ENCODE measurements around the gene ADGRG2.

The ADGRG2 gene

DNA sequence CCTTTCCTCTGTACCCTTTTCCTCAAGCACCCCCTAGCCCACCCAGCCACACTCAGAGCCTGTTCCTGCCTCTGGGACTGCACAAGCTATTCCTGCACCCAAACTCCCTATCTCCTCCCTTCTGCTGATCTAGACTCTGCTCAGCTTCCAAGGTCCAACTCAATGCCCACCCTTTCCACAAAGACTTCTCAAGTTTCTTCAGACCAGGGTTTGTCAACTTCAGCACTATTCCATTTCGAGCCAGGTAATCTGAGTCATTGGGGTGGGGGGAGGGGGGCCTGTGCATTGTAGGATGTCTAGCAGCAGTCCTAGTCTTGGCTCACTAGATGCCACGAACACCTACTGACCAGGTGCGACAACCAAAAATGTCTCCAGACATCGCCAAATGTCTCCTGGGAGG is 175.7 kb downstream of the ADGRG2 start:
- Histone ChIP-seq H2AK5ac (ENCODE audit: low read length, severe bottlenecking) (no peak overlapping the region), H3K9ac (ENCODE audit: low read length) (no peak overlapping the region), H2BK15ac (ENCODE audit: low read depth, poor library complexity, severe bottlenecking) (no peak overlapping the region), H3K79me1 (replicated peaks; ENCODE audit: low read length, poor library complexity, severe bottlenecking) (no peaks in the 10 kb centered on the region), H3K23ac (ENCODE audit: low read length in 2 of 2) (no peak overlapping the region), H3K27ac (ENCODE audit: low read length, poor library complexity, severe bottlenecking) (no peak overlapping the region), H4K8ac (ENCODE audit: low read length) (no peak overlapping the region), H3K4me1 (ENCODE audit: control insufficient read depth, insufficient read depth, low read depth, low read length) (peaks cover 3% of the 10 kb centered on the region), H3K4me3 (ENCODE audit: insufficient read depth in 1 of 2, low read depth in 1 of 2, low read length in 2 of 2) (no peak overlapping the region), H3K9me3 (ENCODE audit: control insufficient read depth, low read length) (no peaks in the 10 kb centered on the region), H2AFZ (ENCODE audit: low read depth, low read length) (no peak overlapping the region), H3K14ac (ENCODE audit: low read length in 2 of 2) (no peak overlapping the region), H2BK120ac (ENCODE audit: low read depth, low read length) (no peak overlapping the region), H4K91ac (ENCODE audit: low read length) (no peak overlapping the region), H2BK12ac (ENCODE audit: low read length in 2 of 2) (no peak overlapping the region), H3K4me2 (ENCODE audit: low read length, poor library complexity, severe bottlenecking) (no peak overlapping the region), H3K27me3 (ENCODE audit: control insufficient read depth in 1 of 2, insufficient read depth in 1 of 2, low read length in 2 of 2) (peaks cover 0 to 7% of the 10 kb centered on the region in 2 experiments), H3K36me3 (ENCODE audit: control insufficient read depth in 1 of 2, insufficient read depth in 2 of 2, low read depth in 1 of 2, low read length in 2 of 2) (peaks cover 11 to 15% of the 10 kb centered on the region in 2 experiments), H3K4ac (ENCODE audit: low read depth in 1 of 2, low read length in 2 of 2) (no peak overlapping the region), H2BK5ac (ENCODE audit: low read depth, low read length, poor library complexity, severe bottlenecking) (no peak overlapping the region), H3K18ac (ENCODE audit: low read depth in 1 of 2, low read length in 2 of 2) (no peak overlapping the region)
- no peak for DNase-seq
- 97% methylated on average over 4 of the region's 4 CpGs for WGBS

DNA sequence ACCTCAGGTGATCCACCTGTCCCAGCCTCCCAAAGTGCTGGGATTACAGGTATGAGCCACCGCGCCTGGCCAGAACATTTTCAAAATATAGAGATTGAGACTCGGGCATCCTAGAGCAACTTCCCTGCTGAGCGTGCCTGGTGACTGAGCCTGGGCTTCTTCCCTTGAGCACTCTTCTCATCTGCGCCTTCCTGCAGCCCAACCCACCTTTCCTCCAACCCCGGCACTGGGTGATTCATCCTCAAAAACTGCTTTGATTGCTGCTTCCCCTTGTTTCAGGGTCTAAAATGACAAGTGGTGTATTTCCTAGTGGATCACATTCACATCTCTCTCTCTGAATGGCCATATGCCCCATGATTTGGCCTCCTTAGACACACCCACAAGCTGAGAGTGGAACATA is 176.1 kb downstream of the ADGRG2 start:
- H3K23ac ChIP-seq (ENCODE audit: low read length in 2 of 2) = no peak overlapping the region
- no peak overlapping the region for H3K4me2 ChIP-seq (ENCODE audit: low read length, poor library complexity, severe bottlenecking)
- H3K4me1 ChIP-seq (ENCODE audit: control insufficient read depth, insufficient read depth, low read depth, low read length) = peaks cover 4% of the 10 kb centered on the region
- no peak overlapping the region for H2BK12ac ChIP-seq (ENCODE audit: low read length in 2 of 2)
- H3K9ac ChIP-seq (ENCODE audit: low read length) = no peak overlapping the region
- 94% methylated on average over 4 of the region's 6 CpGs for WGBS
- H4K8ac ChIP-seq (ENCODE audit: low read length) = no peak overlapping the region
- no peak overlapping the region for H2AFZ ChIP-seq (ENCODE audit: low read depth, low read length)
- no peaks in the 10 kb centered on the region for H3K79me1 ChIP-seq (replicated peaks; ENCODE audit: low read length, poor library complexity, severe bottlenecking)
- H3K36me3 ChIP-seq (ENCODE audit: control insufficient read depth in 1 of 2, insufficient read depth in 2 of 2, low read depth in 1 of 2, low read length in 2 of 2) = peaks cover 11 to 13% of the 10 kb centered on the region in 2 experiments
- no peak overlapping the region for H3K27ac ChIP-seq (ENCODE audit: low read length, poor library complexity, severe bottlenecking)
- H3K4me3 ChIP-seq (ENCODE audit: insufficient read depth in 1 of 2, low read depth in 1 of 2, low read length in 2 of 2) = no peak overlapping the region
- H3K27me3 ChIP-seq (ENCODE audit: control insufficient read depth in 1 of 2, insufficient read depth in 1 of 2, low read length in 2 of 2) = peaks cover 0 to 6% of the 10 kb centered on the region in 2 experiments
- no peak for DNase-seq
- H2AK5ac ChIP-seq (ENCODE audit: low read length, severe bottlenecking) = no peak overlapping the region
- no peak overlapping the region for H2BK15ac ChIP-seq (ENCODE audit: low read depth, poor library complexity, severe bottlenecking)
- H2BK5ac ChIP-seq (ENCODE audit: low read depth, low read length, poor library complexity, severe bottlenecking) = no peak overlapping the region
- H2BK120ac ChIP-seq (ENCODE audit: low read depth, low read length) = no peak overlapping the region
- H3K14ac ChIP-seq (ENCODE audit: low read length in 2 of 2) = no peak overlapping the region
- no peak overlapping the region for H3K4ac ChIP-seq (ENCODE audit: low read depth in 1 of 2, low read length in 2 of 2)
- no peak overlapping the region for H3K18ac ChIP-seq (ENCODE audit: low read depth in 1 of 2, low read length in 2 of 2)
- H4K91ac ChIP-seq (ENCODE audit: low read length) = no peak overlapping the region
- no peaks in the 10 kb centered on the region for H3K9me3 ChIP-seq (ENCODE audit: control insufficient read depth, low read length)

- no peak overlapping the region for H2BK15ac ChIP-seq (ENCODE audit: low read depth, poor library complexity, severe bottlenecking)
- no peak overlapping the region for H2BK12ac ChIP-seq (ENCODE audit: low read length in 2 of 2)
- no peak overlapping the region for H3K9ac ChIP-seq (ENCODE audit: low read length)
- no peaks in the 10 kb centered on the region for H3K9me3 ChIP-seq (ENCODE audit: control insufficient read depth, low read length)
- H2BK5ac ChIP-seq (ENCODE audit: low read depth, low read length, poor library complexity, severe bottlenecking) = no peak overlapping the region
- peaks cover 8 to 11% of the 10 kb centered on the region in 2 experiments for H3K36me3 ChIP-seq (ENCODE audit: control insufficient read depth in 1 of 2, insufficient read depth in 2 of 2, low read depth in 1 of 2, low read length in 2 of 2)
- no peak overlapping the region for H3K27ac ChIP-seq (ENCODE audit: low read length, poor library complexity, severe bottlenecking)
- H3K23ac ChIP-seq (ENCODE audit: low read length in 2 of 2) = no peak overlapping the region
- H3K18ac ChIP-seq (ENCODE audit: low read depth in 1 of 2, low read length in 2 of 2) = no peak overlapping the region
- H3K27me3 ChIP-seq (ENCODE audit: control insufficient read depth in 1 of 2, insufficient read depth in 1 of 2, low read length in 2 of 2) = peaks cover 0 to 3% of the 10 kb centered on the region in 2 experiments
- no peak overlapping the region for H3K4me2 ChIP-seq (ENCODE audit: low read length, poor library complexity, severe bottlenecking)
- H3K4me3 ChIP-seq (ENCODE audit: insufficient read depth in 1 of 2, low read depth in 1 of 2, low read length in 2 of 2) = no peak overlapping the region
- H2BK120ac ChIP-seq (ENCODE audit: low read depth, low read length) = no peak overlapping the region
- no peak for DNase-seq
- H4K8ac ChIP-seq (ENCODE audit: low read length) = no peak overlapping the region
- no peak overlapping the region for H3K14ac ChIP-seq (ENCODE audit: low read length in 2 of 2)
- H3K79me1 ChIP-seq (replicated peaks; ENCODE audit: low read length, poor library complexity, severe bottlenecking) = no peaks in the 10 kb centered on the region
- H2AK5ac ChIP-seq (ENCODE audit: low read length, severe bottlenecking) = no peak overlapping the region
- H2AFZ ChIP-seq (ENCODE audit: low read depth, low read length) = no peak overlapping the region
- peaks cover 4% of the 10 kb centered on the region for H3K4me1 ChIP-seq (ENCODE audit: control insufficient read depth, insufficient read depth, low read depth, low read length)
- H3K4ac ChIP-seq (ENCODE audit: low read depth in 1 of 2, low read length in 2 of 2) = no peak overlapping the region
- H4K91ac ChIP-seq (ENCODE audit: low read length) = no peak overlapping the region
- no CpG with 5 or more reads among the region's 2 CpGs for WGBS
Measured at GRCh38 chrX:18945483-18945882, 176.8 kb downstream of the ADGRG2 start.

- H3K27ac ChIP-seq (ENCODE audit: low read length, poor library complexity, severe bottlenecking) = no peak overlapping the region
- no peaks in the 10 kb centered on the region for H3K9me3 ChIP-seq (ENCODE audit: control insufficient read depth, low read length)
- H2BK12ac ChIP-seq (ENCODE audit: low read length in 2 of 2) = no peak overlapping the region
- WGBS = 85% methylated on average over 3 of the region's 4 CpGs
- no peak overlapping the region for H2BK15ac ChIP-seq (ENCODE audit: low read depth, poor library complexity, severe bottlenecking)
- no peak overlapping the region for H3K23ac ChIP-seq (ENCODE audit: low read length in 2 of 2)
- H3K4ac ChIP-seq (ENCODE audit: low read depth in 1 of 2, low read length in 2 of 2) = no peak overlapping the region
- no peak overlapping the region for H2BK120ac ChIP-seq (ENCODE audit: low read depth, low read length)
- no peaks in the 10 kb centered on the region for H3K27me3 ChIP-seq (ENCODE audit: control insufficient read depth in 1 of 2, insufficient read depth in 1 of 2, low read length in 2 of 2)
- H3K18ac ChIP-seq (ENCODE audit: low read depth in 1 of 2, low read length in 2 of 2) = no peak overlapping the region
- H3K36me3 ChIP-seq (ENCODE audit: control insufficient read depth in 1 of 2, insufficient read depth in 2 of 2, low read depth in 1 of 2, low read length in 2 of 2) = peaks cover 4 to 11% of the 10 kb centered on the region in 2 experiments
- H4K91ac ChIP-seq (ENCODE audit: low read length) = no peak overlapping the region
- no peak overlapping the region for H3K14ac ChIP-seq (ENCODE audit: low read length in 2 of 2)
- H3K79me1 ChIP-seq (replicated peaks; ENCODE audit: low read length, poor library complexity, severe bottlenecking) = no peaks in the 10 kb centered on the region
- no peak overlapping the region for H3K4me3 ChIP-seq (ENCODE audit: insufficient read depth in 1 of 2, low read depth in 1 of 2, low read length in 2 of 2)
- no peak for DNase-seq
- no peak overlapping the region for H3K9ac ChIP-seq (ENCODE audit: low read length)
- H2BK5ac ChIP-seq (ENCODE audit: low read depth, low read length, poor library complexity, severe bottlenecking) = no peak overlapping the region
- no peak overlapping the region for H3K4me2 ChIP-seq (ENCODE audit: low read length, poor library complexity, severe bottlenecking)
- H3K4me1 ChIP-seq (ENCODE audit: control insufficient read depth, insufficient read depth, low read depth, low read length) = peaks cover 4% of the 10 kb centered on the region
- H2AK5ac ChIP-seq (ENCODE audit: low read length, severe bottlenecking) = no peak overlapping the region
- H4K8ac ChIP-seq (ENCODE audit: low read length) = no peak overlapping the region
- H2AFZ ChIP-seq (ENCODE audit: low read depth, low read length) = no peak overlapping the region
Measured at GRCh38 chrX:18944482-18944881, 177.8 kb downstream of the ADGRG2 start.

Data from mesenchymal stem cell (in vitro differentiated cells and primary cell).